A204.1 (cell line): ENCODE results near the gene EDEM1.
"Not testable (repeated sequence)": the region's sequence is repeated elsewhere in the genome, so short reads cannot be mapped to it uniquely, and the experiment has no call there.

Source experiments
- FAIRE-seq: peaks from 2 replicates; lab custom pipeline; 2012; peaks lifted over from hg19 to GRCh38; lab: Jason Lieb, UNC

Gene EDEM1

GRCh38 chr3:5179036-5179435 is 8.5 kb upstream of the EDEM1 start:
- not testable (repeated sequence) for FAIRE-seq

GRCh38 chr3:5181469-5182141 is 5.9 kb upstream of the EDEM1 start:
- FAIRE-seq, result no peak

- FAIRE-seq, result not testable (repeated sequence)
Measured at GRCh38 chr3:5183714-5184113, 3.8 kb upstream of the EDEM1 start.

- FAIRE-seq, result no peak
Measured at GRCh38 chr3:5184499-5184898, 3.0 kb upstream of the EDEM1 start.

DNA sequence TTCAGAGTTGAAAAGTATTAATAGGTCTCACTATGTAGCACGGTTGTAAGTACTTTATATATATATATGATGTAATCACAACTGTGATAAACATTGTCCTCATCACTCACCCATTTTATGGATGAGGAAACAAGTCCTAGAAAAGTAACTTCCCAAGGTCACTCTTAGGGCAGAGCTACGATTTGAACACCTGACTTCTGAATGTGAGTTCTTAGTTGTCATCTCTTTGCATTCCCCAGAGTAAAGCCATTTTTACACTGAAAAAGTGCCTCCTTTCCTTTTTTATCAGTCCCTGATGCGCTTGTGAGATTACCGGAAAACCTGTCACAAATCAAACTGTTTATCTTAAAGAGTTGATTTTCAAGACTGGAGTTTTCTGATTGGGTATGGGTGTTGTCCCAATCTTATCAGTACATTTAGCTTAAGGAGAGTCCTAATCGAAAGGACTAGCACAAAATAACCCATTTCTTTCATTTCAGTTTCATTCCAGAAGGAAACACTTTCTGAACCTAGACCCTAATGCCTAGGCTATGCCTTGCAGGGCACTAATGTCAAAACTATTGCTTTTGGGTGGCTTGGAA is 2.3 kb upstream of the EDEM1 start:
- no peak for FAIRE-seq

- FAIRE-seq, result no peak
Measured at GRCh38 chr3:5186089-5186857, 1.2 kb upstream of the EDEM1 start.

DNA sequence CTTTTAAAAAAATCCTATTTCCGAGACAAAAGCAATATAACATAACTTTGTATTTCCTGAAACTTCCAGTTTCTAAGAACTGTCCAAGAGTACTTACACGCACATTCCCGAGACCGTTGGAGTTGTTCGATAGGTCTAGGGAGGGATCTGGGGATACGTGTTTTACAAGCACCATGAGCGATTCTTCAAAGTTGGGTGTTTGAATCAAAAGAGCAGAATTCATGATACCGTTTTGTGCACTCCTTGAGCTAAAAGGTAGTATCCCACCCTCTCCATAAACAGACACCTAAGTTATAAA is 700 bp upstream of the EDEM1 start:
- FAIRE-seq, result no peak

DNA sequence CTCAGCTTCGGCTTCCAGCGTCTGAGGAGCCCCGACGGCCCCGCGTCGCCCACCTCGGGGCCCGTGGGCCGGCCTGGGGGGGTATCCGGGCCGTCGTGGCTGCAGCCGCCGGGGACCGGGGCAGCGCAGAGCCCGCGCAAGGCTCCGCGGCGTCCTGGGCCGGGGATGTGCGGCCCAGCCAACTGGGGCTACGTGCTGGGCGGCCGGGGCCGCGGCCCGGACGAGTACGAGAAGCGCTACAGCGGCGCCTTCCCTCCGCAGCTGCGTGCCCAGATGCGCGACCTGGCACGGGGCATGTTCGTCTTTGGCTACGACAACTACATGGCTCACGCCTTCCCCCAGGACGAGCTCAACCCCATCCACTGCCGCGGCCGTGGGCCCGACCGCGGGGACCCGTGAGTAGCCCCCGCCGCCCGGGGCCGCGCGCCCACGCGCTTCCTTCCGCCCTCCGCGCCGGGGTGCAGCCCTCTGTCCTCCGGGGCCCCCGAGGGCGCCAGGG is 462 bp downstream of the EDEM1 start:
- no peak for FAIRE-seq

- no peak for FAIRE-seq
Measured at GRCh38 chr3:5188419-5189221, 1.1 kb downstream of the EDEM1 start.

DNA sequence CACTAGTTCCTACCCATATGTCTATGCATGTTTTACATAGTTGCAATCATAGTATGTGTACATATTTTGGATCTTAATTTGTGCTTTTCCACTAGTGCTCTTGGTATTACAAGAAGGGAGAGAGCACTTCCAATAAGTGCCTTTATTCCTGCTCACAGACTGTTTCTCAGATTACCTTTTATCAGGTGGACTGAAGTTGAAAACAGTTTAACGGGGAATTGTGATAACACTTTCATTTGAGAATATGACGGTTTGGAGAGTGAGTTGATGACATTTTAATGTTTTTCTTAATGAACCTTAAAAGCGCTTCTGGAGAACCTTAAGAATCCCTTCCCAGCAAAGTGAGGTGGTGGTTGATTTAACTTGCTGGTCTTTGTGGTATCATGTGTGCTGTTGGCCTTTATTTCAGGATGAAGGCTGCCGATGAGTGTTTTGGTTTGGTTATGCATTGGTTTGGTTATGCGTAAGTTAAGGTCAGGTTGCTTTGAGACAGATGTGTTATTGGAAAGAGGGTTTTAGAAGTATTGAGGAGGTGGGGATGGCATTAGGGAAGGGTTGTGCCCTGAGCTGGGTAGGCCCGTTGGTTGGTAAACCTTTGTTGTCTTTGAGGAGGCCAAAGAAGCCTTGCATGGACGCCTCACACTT is 2.8 kb downstream of the EDEM1 start:
- FAIRE-seq, result no peak

DNA sequence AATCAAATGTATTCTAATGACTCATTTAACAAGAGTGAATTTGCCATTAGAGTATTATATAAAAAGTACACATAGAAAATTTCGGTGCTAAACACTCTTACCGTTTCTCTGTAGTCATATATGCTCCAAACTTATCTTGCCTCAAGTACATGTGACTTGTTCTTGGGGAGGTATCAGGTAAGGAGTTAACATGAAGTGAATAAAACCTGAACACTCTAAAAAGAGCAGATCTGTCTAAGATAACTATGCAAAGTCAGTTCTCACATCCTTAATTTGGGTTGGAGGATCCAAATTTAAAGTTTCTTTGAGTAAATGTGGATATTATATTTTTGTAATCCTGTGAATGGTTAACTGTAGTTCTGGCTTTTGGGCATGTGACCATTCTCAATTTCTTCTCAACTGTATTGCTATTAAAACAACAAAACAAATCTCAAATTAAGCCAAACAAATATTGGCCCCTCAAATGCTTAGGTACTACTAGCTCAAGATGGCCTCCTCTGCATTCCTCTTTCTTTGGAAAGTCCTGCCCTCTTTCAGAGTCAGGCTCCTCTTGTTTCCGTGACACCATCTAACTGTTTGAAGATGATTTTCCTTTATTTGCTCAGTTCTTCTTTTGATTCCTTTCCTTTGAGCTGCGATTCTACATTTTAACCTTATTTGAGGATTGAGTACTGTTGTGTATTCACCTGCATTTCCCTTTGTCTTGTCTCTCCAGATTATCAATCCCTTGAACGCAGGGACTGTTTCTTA is 4.2 kb downstream of the EDEM1 start:
- no peak for FAIRE-seq

- FAIRE-seq, result no peak
Measured at GRCh38 chr3:5192571-5193365, 5.3 kb downstream of the EDEM1 start.

DNA sequence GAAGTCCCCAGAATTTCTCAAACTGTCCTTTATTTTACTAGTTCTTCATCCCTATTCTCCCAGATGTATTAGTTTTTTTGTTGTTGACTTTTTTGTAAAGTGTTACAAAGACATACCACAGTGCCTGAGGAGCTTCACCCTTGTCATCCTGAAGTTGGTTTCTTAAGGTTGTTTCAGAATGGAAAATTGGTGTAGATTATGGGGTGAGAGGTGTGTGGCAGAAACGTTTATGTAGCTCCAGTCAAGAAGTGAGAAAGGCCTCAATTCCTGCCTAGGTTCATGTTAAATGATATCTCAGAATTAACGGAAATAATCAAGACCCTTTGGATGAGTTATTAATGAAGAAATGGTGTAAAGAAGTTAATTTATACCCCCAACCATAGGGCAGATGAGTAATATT is 6.8 kb downstream of the EDEM1 start:
- no peak for FAIRE-seq

- no peak for FAIRE-seq
Measured at GRCh38 chr3:5194801-5195509, 7.4 kb downstream of the EDEM1 start.

- no peak for FAIRE-seq
Measured at GRCh38 chr3:5195605-5196004, 8.1 kb downstream of the EDEM1 start.

DNA sequence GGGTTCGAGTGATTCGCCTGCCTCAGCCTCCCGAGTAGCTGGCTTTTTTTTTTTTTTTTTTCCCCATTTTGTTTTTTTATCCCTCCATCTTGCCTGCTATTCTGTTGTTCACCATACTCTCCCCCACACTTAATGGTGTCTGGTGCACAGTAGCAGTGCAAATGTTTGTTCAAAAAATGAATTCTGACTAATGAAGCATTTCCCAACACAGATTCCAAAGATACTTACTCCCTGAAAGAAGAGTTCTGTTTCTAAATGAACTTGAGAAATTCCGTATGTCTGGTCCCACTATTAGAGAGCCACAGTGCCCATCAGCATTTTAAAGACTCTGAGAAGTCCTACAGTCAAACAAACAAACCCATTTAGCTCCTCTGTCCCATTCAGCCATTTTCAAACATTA is 9.5 kb downstream of the EDEM1 start:
- no peak for FAIRE-seq

DNA sequence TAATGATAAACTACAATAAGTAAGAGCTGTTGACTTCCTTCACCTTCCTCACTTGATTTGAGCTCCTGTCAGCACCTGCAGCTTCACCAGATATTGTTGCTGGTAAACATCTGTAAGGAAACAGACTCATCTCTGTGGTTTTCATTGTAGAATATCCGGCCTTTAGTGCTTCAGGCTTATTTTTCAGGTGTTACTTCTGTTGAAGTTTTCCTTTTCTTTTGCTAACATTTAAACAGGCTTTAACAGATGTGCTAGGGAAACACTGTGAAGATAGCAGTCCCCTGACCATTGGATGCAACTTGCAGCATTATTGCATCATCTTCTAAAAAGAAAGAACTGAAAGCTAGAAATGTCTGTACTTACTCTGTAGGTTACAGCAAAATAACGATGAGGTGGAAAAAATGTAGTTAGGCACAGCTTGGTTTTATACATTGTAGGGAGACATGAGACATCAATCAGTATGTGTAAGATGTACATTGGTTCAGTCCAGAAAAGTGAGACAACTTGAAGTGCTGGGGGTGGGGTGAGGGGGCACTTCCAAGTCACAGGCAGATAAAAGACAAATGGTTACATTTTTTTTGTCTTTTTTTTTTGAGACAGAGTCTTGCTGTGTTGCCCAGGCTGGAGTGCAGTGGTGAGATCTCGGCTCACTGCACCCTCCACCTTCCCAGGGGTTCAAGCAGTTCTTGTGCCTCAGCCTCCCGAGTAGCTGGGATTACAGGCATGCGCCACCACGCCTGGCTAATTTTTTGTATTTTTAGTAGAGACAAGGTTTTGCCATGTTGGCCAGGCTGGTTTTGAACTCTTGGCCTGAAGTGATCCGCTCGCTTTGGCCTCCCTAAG is 10.2 kb downstream of the EDEM1 start:
- FAIRE-seq, result no peak

DNA sequence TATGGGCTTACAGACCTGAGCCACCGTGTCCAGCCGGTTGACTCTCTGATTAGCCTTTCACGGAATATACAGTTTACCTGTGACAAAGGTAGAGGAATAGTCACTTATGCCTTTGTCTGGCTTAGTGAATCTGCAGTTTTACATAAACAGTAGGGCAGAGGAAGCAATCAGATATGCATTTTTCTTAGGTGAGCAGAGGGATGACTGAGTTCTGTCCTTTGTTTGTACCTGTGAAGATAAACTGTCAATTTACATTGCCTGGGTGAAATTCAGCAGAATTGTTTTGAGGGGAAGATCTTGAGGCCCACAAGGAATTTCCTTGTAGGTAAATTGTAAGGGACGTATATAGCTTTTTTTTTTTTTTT is 10.8 kb downstream of the EDEM1 start:
- FAIRE-seq, result no peak
